ENCODE results near the gene IGF2R. TPM values are rescaled to one million over a fixed set of nuclear protein-coding genes. Genes with fewer than 3 reads are reported as not detected.

The IGF2R gene
- total RNA-seq, 1 experiment from 2014 or later = 75.3 TPM

DNA sequence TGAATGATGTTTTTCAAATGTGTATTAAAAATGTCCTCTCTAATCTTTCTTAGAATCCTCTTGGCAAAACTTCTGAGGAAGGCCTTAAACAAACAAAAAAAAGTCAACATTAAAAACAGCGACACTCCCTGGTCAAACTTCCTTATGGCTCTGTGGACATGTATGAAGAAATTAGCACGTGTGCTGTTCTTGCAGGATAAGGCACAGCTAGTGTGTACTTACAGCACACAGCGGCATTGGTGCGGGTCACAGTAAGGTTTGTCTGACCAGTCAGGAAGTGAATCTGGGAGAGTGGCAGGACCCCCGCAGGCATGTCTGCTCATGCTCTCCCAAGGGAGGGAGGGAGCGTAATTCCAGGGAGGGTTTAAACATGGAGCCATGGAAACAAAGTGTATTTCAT is 191.6 kb downstream of the IGF2R start (continued):
- TF ChIP-seq, protein P1, sequence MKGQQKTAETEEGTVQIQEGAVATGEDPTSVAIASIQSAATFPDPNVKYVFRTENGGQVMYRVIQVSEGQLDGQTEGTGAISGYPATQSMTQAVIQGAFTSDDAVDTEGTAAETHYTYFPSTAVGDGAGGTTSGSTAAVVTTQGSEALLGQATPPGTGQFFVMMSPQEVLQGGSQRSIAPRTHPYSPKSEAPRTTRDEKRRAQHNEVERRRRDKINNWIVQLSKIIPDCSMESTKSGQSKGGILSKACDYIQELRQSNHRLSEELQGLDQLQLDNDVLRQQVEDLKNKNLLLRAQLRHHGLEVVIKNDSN (CRISPR knock-in tag; IDR thresholded peaks at IDR 0.05) = no peak
- TF ChIP-seq MYBL2 (CRISPR knock-in tag; IDR thresholded peaks at IDR 0.05) (no peak), ZNF263 (CRISPR knock-in tag; IDR thresholded peaks at IDR 0.05; ENCODE audit: low read depth) (no peak), KAT7 (CRISPR knock-in tag; IDR thresholded peaks at IDR 0.05; ENCODE audit: borderline replicate concordance) (no peak), SMAD3 (CRISPR knock-in tag; IDR thresholded peaks at IDR 0.05; ENCODE audit: borderline replicate concordance) (no peak), ATF1 (CRISPR knock-in tag; IDR thresholded peaks at IDR 0.05) (no peak)
- TF ChIP-seq, protein P2, sequence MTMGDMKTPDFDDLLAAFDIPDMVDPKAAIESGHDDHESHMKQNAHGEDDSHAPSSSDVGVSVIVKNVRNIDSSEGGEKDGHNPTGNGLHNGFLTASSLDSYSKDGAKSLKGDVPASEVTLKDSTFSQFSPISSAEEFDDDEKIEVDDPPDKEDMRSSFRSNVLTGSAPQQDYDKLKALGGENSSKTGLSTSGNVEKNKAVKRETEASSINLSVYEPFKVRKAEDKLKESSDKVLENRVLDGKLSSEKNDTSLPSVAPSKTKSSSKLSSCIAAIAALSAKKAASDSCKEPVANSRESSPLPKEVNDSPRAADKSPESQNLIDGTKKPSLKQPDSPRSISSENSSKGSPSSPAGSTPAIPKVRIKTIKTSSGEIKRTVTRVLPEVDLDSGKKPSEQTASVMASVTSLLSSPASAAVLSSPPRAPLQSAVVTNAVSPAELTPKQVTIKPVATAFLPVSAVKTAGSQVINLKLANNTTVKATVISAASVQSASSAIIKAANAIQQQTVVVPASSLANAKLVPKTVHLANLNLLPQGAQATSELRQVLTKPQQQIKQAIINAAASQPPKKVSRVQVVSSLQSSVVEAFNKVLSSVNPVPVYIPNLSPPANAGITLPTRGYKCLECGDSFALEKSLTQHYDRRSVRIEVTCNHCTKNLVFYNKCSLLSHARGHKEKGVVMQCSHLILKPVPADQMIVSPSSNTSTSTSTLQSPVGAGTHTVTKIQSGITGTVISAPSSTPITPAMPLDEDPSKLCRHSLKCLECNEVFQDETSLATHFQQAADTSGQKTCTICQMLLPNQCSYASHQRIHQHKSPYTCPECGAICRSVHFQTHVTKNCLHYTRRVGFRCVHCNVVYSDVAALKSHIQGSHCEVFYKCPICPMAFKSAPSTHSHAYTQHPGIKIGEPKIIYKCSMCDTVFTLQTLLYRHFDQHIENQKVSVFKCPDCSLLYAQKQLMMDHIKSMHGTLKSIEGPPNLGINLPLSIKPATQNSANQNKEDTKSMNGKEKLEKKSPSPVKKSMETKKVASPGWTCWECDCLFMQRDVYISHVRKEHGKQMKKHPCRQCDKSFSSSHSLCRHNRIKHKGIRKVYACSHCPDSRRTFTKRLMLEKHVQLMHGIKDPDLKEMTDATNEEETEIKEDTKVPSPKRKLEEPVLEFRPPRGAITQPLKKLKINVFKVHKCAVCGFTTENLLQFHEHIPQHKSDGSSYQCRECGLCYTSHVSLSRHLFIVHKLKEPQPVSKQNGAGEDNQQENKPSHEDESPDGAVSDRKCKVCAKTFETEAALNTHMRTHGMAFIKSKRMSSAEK (CRISPR knock-in tag; IDR thresholded peaks at IDR 0.05; ENCODE audit: borderline replicate concordance) = no peak
- TF ChIP-seq, protein P3, sequence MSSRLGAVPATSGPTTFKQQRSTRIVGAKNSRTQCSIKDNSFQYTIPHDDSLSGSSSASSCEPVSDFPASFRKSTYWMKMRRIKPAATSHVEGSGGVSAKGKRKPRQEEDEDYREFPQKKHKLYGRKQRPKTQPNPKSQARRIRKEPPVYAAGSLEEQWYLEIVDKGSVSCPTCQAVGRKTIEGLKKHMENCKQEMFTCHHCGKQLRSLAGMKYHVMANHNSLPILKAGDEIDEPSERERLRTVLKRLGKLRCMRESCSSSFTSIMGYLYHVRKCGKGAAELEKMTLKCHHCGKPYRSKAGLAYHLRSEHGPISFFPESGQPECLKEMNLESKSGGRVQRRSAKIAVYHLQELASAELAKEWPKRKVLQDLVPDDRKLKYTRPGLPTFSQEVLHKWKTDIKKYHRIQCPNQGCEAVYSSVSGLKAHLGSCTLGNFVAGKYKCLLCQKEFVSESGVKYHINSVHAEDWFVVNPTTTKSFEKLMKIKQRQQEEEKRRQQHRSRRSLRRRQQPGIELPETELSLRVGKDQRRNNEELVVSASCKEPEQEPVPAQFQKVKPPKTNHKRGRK (CRISPR knock-in tag; IDR thresholded peaks at IDR 0.05; ENCODE audit: borderline replicate concordance) = no peak
- TF ChIP-seq, protein P4, sequence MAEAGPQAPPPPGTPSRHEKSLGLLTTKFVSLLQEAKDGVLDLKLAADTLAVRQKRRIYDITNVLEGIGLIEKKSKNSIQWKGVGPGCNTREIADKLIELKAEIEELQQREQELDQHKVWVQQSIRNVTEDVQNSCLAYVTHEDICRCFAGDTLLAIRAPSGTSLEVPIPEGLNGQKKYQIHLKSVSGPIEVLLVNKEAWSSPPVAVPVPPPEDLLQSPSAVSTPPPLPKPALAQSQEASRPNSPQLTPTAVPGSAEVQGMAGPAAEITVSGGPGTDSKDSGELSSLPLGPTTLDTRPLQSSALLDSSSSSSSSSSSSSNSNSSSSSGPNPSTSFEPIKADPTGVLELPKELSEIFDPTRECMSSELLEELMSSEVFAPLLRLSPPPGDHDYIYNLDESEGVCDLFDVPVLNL (CRISPR knock-in tag; IDR thresholded peaks at IDR 0.05; ENCODE audit: borderline replicate concordance, low read depth) = no peak
- TF ChIP-seq, protein P5, sequence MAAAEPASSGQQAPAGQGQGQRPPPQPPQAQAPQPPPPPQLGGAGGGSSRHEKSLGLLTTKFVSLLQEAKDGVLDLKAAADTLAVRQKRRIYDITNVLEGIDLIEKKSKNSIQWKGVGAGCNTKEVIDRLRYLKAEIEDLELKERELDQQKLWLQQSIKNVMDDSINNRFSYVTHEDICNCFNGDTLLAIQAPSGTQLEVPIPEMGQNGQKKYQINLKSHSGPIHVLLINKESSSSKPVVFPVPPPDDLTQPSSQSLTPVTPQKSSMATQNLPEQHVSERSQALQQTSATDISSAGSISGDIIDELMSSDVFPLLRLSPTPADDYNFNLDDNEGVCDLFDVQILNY (CRISPR knock-in tag; IDR thresholded peaks at IDR 0.05) = no peak
- TF ChIP-seq, protein P6, sequence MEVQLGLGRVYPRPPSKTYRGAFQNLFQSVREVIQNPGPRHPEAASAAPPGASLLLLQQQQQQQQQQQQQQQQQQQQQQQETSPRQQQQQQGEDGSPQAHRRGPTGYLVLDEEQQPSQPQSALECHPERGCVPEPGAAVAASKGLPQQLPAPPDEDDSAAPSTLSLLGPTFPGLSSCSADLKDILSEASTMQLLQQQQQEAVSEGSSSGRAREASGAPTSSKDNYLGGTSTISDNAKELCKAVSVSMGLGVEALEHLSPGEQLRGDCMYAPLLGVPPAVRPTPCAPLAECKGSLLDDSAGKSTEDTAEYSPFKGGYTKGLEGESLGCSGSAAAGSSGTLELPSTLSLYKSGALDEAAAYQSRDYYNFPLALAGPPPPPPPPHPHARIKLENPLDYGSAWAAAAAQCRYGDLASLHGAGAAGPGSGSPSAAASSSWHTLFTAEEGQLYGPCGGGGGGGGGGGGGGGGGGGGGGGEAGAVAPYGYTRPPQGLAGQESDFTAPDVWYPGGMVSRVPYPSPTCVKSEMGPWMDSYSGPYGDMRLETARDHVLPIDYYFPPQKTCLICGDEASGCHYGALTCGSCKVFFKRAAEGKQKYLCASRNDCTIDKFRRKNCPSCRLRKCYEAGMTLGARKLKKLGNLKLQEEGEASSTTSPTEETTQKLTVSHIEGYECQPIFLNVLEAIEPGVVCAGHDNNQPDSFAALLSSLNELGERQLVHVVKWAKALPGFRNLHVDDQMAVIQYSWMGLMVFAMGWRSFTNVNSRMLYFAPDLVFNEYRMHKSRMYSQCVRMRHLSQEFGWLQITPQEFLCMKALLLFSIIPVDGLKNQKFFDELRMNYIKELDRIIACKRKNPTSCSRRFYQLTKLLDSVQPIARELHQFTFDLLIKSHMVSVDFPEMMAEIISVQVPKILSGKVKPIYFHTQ (CRISPR knock-in tag; IDR thresholded peaks at IDR 0.05) = no peak

Other genes starting within 250 kb of the IGF2R start
- 88.8 to 92.7 TPM (median 91.9 TPM) in 3 replicates for gene WTAP, start 241.6 kb upstream of the IGF2R start, total RNA-seq (2021)
- 96.1 to 138 TPM (median 98.7 TPM) in 3 replicates for gene ACAT2, start 207.0 kb upstream of the IGF2R start, total RNA-seq (2021)
- gene TCP1, start 179.5 kb upstream of the IGF2R start, total RNA-seq (2021) = 293 to 388 TPM (median 301 TPM) in 3 replicates
- gene MRPL18, start 178.6 kb upstream of the IGF2R start, total RNA-seq (2021) = 81.8 to 95.2 TPM (median 83.0 TPM) in 3 replicates
- gene PNLDC1, start 168.8 kb upstream of the IGF2R start, total RNA-seq (2021) = 0.16 to 0.39 TPM (median 0.34 TPM) in 3 replicates
- gene MAS1, start 78.1 kb upstream of the IGF2R start, total RNA-seq (2021) = 0.53 to 0.68 TPM (median 0.62 TPM) in 3 replicates
- gene SLC22A1, start 152.7 kb downstream of the IGF2R start, total RNA-seq (2021) = 0.41 to 1.2 TPM (median 0.78 TPM) in 3 replicates